ENCODE data around the gene EYA2.

DNA sequence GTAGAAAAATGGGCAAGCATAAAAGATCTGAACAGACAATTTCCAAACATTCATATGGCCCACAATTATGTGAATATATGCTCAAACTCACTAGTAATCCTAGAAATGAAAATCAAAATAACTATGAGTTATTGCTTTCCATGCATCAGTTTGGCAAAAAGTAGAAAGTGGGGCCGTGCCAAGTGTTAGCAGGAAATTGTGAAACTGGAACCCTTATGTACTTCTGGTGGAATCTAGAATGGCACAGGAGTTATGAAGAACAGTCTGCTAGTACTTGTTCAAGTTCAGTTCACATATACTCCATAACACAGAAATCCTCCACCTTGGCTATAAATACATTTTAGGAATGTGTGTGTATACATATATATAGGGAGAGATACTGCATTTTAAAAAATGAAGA lies 89.8 kb downstream of the EYA2 start:
- TF ChIP-seq EZH2 (IDR thresholded peaks at IDR 0.05; ENCODE audit: insufficient read depth, poor library complexity, severe bottlenecking) (no peak), EZH2phosphoT487 (IDR thresholded peaks at IDR 0.05; ENCODE audit: insufficient read depth, low read depth) (no peak)

Data from GM23248 (cell line).